Stimulated activated CD4-positive, alpha-beta T cell treated with anti-CD3 and anti-CD28 coated beads, Interleukin-12 subunit alpha, Interleukin-12 subunit beta, amount 100 ng/mL, for 24 hours (primary cell): ENCODE data around the gene DRD2.

Experiments
- DNase-seq, 2 experiments: peaks; one replicate each; pipeline ENCODE4 v3.0.0-alpha.2; 2020; ENCODE audit warnings: low read depth in 2 of 2

DRD2 gene

GRCh38 chr11:113484223-113484622 is 9.0 kb upstream of the DRD2 start:
- no peak for DNase-seq

GRCh38 chr11:113481672-113482071 is 6.5 kb upstream of the DRD2 start:
- DNase-seq: no peak

- DNase-seq: no peak
Observed at GRCh38 chr11:113481226-113481625, 6.0 kb upstream of the DRD2 start.

GRCh38 chr11:113477321-113477720 is 2.1 kb upstream of the DRD2 start:
- no peak for DNase-seq

GRCh38 chr11:113476553-113476952 is 1.4 kb upstream of the DRD2 start:
- no peak for DNase-seq

GRCh38 chr11:113474362-113475159 is 637 bp downstream of the DRD2 start:
- peak in 1 of 2 experiments; percentile 52 for DNase-seq

- DNase-seq: no peak
Observed at GRCh38 chr11:113473983-113474361, 1.2 kb downstream of the DRD2 start.

- no peak for DNase-seq
Observed at GRCh38 chr11:113472471-113472870, 2.7 kb downstream of the DRD2 start.

- no peak for DNase-seq
Observed at GRCh38 chr11:113470233-113470632, 5.0 kb downstream of the DRD2 start.

- no peak for DNase-seq
Observed at GRCh38 chr11:113468726-113469345, 6.4 kb downstream of the DRD2 start.

- DNase-seq: no peak
Observed at GRCh38 chr11:113467545-113467944, 7.7 kb downstream of the DRD2 start.

GRCh38 chr11:113465786-113466185 is 9.4 kb downstream of the DRD2 start:
- no peak for DNase-seq

- DNase-seq: no peak
Observed at GRCh38 chr11:113464416-113464815, 10.8 kb downstream of the DRD2 start.

GRCh38 chr11:113462830-113463229 is 12.4 kb downstream of the DRD2 start:
- no peak for DNase-seq

GRCh38 chr11:113461639-113462038 is 13.6 kb downstream of the DRD2 start:
- DNase-seq: no peak

- DNase-seq: no peak
Observed at GRCh38 chr11:113460469-113460868, 14.7 kb downstream of the DRD2 start.

- no peak for DNase-seq
Observed at GRCh38 chr11:113458189-113458588, 17.0 kb downstream of the DRD2 start.

GRCh38 chr11:113457784-113458183 is 17.4 kb downstream of the DRD2 start:
- no peak for DNase-seq

GRCh38 chr11:113454455-113454854 is 20.7 kb downstream of the DRD2 start:
- DNase-seq: no peak

GRCh38 chr11:113449743-113450142 is 25.5 kb downstream of the DRD2 start:
- DNase-seq: no peak

- DNase-seq: no peak
Observed at GRCh38 chr11:113448316-113448677, 26.9 kb downstream of the DRD2 start.

- DNase-seq: no peak
Observed at GRCh38 chr11:113447621-113448315, 27.4 kb downstream of the DRD2 start.

GRCh38 chr11:113446938-113447337 is 28.3 kb downstream of the DRD2 start:
- no peak for DNase-seq
